Activated CD4-positive, CD25-positive, alpha-beta regulatory T cell treated with anti-CD3 and anti-CD28 coated beads, Interleukin-2, amount 50 U/mL, for 24 hours (primary cell): Measurements from ENCODE around the gene HSPB3.
"Not testable (repeated sequence)": the region's sequence is repeated elsewhere in the genome, so short reads cannot be mapped to it uniquely, and the experiment has no call there.

Source experiments
- ATAC-seq, 2 donors: fragments of 150-1000 bp; cut with Tn5 transposase; one replicate each; pipeline ENCODE4 v1.10.0; 2021; ENCODE audit warnings: mild to moderate bottlenecking in 1 of 2, moderate library complexity in 1 of 2

The HSPB3 gene, protein sequence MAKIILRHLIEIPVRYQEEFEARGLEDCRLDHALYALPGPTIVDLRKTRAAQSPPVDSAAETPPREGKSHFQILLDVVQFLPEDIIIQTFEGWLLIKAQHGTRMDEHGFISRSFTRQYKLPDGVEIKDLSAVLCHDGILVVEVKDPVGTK

DNA sequence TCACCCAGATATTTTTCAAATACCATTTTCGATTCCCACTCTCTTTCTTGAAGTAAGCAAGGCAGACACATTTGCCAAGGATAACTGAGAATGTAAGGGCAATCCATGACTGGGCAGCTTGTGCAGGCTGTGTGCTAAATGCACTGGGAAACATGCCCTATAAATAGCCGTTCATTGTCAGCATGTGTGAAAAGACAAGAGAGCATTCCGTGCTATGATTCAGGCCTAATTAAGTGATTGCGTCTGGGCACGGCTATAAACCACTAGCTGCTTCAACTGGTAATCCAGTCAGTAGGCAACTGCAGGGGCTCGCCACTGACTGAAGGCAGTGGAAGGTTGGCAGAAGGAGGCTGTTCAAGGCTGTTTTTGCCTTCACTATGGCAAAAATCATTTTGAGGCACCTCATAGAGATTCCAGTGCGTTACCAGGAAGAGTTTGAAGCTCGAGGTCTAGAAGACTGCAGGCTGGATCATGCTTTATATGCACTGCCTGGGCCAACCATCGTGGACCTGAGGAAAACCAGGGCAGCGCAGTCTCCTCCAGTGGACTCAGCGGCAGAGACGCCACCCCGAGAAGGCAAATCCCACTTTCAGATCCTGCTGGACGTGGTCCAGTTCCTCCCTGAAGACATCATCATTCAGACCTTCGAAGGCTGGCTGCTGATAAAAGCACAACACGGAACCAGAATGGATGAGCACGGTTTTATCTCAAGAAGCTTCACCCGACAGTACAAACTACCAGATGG, at the start of gene HSPB3:
HSPB3 (plus strand) TSS at position 287 of the 745 bp plus-strand sequence; CDS start at position 378, 91 bp downstream.
- ATAC-seq: no peak

DNA sequence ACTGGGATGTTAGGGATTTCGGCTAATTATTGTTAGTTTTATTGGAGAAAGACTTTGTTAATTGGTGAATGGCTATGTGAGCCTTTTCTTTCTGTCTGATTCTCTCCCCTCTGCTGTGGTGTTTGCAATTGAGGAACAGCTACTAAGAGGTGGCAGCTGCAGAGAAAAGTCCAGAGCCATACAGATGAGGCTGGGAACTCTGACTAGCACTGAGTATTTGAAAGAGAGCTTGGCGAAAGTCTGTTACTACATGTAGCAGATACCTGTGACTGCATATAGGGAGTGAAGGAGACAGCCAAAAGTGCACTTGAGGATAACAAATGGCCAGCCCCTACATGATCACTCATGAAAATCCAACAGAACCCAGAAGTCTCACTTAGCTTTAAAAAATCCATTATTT, 44.3 kb upstream of the HSPB3 start:
- no peak for ATAC-seq

DNA sequence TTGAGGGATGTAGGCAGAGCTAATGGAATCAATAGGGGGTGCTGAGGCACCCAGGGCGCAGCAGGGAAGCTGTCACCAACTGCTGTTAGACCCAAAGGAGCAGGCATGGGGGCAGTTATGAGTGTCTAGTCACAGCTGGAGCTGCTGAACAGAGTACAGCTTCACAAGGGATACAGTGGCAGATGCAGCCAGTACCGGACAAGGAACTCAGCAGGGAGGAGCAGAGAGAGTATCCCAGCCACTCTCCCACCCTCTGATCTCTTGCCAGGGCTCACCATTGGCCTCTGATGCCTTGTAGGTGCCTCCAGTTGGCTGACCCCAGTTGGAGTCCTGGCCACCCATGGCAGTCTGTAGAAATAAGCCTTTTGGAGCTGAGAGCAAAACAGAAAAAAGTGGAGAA, 42.6 kb upstream of the HSPB3 start:
- no peak for ATAC-seq

DNA sequence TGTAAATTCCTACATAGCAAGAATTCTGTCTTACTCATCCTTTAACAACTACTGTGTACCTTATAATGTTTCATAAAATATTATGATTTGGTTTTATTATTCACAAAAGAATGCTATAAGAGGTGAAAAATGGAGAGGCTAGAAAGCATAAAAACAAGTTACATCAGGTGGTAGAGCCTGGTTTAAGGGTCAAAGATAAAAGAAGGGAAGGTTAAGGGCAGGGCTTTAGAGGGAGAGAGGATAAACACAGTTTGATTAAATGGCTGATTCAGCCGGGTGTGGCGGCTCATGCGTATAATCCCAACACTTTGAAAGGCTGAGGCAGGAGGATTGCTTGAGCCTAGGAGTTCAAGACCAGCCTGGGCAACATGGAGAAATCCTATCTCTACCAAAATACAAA, 40.4 kb upstream of the HSPB3 start:
- no peak for ATAC-seq

DNA sequence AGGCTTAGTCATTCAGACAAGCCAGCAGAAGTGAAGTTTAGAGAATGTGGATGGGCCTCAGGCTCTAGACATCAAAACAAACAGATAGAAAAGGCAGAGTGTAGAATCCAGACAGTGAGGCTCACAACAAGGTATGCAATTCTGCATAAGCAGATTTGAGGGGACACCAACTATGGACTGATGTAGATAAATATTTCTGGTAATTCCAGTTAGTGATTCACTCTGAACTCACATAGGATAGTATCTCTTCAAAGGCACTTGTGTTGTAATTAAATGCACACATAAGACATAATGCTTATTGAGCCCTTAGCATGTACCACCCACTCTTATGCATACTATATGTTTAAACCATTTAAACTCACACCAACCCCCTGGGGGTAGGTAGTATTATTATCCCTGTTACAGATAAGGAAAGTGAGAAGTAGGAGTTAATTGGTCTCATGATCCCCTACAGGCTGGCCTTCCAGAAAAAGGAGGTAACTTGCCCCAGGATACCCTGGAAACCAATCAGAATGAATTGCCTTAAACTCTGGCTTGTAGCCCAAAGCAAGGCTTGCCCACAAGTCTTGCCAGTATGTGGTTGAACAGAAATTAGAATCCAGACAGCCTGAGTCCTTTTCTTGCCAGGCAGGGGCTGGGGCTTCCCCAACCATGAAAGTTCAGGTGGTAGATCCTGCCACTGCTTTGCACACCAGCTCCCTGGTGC, 39.5 kb upstream of the HSPB3 start:
- ATAC-seq: no peak

DNA sequence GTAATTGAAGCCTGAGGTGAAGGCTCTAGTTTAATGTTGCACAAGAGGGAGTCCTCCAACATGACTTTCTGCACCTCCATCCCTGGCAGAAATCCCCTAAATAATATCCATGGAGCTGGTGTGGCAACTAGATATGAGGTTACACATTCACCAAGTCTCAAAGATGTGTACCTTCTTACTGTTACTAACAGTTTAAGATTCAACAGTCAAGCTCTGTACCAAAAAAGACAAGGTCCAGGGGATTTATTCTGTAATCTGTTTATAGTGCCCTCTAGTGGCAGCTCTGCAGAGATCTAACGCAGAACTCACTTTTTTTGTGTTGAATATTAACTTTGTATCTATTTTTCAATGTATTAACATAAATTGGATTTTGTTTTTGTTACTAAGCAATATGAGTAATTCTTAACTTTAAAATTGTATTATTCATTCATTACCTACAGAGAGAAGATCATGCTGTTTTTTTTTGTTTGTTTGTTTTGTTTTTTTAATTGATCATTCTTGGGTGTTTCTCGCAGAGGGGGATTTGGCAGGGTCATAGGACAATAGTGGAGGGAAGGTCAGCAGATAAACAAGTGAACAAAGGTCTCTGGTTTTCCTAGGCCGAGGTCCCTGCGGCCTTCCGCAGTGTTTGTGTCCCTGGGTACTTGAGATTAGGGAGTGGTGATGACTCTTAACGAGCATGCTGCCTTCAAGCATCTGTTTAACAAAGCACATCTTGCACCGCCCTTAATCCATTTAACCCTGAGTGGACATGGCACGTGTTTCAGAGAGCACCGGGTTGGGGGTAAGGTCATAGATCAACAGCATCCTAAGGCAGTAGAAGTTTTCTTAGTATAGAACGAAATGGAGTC, 35.7 kb upstream of the HSPB3 start:
- ATAC-seq: not testable (repeated sequence)

DNA sequence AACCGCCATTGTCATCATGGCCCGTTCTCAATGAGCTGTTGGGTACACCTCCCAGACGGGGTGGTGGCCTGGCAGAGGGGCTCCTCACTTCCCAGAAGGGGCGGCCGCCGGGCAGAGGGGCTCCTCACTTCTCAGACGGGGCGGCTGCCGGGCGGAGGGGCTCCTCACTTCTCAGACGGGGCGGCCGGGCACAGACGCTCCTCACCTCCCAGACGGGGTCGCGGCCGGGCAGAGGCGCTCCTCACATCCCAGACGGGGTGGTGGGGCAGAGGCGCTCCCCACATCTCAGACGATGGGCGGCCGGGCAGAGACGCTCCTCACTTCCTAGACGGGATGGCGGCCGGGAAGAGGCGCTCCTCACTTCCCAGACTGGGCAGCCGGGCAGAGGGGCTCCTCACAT, 35.0 kb upstream of the HSPB3 start:
- not testable (repeated sequence) for ATAC-seq

DNA sequence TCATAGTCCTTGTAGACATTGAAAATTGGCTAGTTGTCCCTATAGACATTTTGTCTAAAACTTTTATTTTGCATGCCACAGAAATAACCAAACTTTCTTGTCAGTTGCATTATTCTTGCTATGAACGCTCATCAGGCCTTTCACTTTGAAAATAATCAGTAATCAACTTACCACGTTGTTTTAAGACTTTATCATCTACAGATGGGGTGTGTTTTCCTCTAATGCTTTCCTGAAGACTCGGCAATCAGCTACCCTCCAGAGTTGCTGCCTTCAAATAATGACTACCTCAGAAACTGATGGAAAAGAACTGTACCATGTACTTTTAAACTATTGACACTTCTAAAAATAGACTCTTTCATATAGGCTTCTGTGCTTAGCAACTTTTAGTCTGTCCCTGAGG, 33.5 kb upstream of the HSPB3 start:
- ATAC-seq: no peak

DNA sequence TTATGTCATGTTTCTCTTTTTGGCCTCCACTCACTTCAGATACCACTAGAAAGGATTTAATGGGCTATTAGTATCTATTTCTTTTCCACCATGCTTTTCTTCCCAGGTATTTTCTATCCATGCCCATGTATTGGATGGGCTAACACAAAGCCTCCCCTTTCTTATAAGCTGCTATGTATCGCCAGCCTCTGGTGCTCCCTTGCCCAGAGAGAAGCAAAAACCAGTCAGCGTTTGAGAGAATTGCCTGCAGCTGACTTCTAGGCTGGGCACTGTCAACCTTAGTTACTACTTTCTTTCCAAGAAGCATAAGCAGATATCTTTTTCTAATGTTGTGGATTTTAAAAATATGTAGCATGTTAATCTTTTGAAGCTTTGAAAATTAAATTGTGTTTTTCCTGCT, 30.2 kb upstream of the HSPB3 start:
- ATAC-seq: no peak

DNA sequence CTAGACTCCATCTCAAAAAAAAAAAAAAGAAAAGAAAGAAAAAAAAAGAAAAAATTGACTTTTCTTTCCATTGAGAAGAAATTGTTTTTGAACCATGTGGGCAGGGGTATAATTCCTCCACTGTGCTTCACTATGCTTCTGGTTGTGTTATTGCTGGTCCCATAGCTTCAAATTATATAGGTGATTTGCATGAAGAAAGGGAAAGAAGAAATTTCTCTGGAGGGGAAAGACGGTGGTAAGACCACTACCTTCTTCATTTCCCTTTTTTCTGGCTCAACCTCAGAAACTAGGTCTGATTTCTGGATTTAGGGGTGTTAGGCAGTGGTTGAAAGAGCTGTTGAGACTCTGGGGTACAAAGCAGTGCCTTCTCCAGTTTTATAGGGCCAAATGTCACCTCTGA, 29.3 kb upstream of the HSPB3 start:
- no peak for ATAC-seq

DNA sequence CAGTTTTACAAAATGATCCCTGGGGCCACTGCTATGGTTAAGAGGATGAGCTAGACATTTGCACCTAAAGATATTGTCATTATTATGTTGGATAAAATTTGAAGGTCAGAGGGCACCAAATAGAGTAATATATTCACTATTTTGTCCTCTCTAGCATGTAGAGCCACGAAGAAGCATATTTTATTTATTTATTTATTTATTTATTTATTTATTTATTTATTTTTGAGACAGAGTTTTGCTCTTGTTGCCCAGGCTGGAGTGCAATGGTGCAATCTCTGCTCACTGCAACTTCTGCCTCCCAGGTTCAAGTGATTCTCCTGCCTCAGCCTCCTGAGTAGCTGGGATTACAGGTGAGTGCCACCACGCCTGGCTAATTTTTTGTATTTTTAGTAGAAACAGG, 20.8 kb upstream of the HSPB3 start:
- ATAC-seq: not testable (repeated sequence)

DNA sequence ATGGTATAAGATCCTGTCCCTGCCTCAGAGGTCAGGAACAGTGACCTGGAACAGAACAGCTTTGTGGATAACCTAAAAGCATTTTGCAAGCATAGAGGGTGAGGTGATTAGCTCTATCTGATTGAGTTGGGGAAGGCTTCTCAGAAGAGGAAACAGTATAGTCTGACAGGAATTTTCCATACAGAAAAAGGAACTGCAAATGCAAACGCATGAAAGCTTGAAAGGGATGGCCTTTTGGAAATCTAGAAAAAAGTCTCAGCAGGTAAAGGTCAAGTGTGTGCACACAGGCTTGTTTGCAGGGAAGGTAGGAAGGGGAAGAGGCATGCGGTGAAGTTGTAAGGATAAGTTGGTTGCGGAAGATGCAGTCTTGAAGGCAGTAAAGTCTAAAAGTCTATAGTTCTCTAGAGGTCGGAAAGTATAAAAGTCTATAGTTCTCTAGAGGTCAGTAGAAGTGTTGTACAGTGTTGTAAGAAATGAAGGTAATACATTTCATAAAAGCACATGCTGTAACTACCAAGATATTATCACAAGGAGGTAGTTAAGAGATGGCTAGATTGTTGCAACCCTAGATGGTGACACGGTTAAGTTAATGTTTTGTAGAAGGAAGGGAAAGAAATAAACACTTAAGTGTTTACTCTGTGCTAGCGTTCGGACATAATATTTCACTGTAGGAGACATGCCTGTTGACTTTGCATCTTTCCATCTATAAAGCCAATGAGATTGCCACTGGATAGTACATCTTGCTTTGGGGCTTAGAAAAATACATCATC, 16.7 kb upstream of the HSPB3 start:
- no peak for ATAC-seq

DNA sequence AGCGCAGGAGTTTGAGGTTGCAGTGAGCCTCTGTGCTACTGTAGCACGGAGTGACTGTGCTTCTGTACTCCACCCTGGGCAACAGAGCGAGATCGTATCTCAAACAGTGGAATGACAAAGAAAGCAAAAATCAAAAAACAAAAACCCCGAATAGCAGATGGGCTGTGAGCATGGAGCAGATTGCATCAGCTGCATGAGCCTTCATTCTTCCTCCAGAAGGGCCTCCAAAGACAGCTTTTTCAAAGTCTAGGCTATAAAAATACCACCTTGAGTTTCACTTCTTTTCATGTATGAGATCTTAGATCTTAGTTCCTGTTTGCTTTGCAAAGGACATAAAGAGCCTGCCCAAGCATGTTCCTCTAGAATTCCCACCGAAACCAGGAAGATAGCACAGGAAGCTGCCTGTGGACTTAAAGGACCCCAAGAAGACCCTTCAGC, 15.0 kb upstream of the HSPB3 start:
- ATAC-seq: peak; percentile 25 to 33

DNA sequence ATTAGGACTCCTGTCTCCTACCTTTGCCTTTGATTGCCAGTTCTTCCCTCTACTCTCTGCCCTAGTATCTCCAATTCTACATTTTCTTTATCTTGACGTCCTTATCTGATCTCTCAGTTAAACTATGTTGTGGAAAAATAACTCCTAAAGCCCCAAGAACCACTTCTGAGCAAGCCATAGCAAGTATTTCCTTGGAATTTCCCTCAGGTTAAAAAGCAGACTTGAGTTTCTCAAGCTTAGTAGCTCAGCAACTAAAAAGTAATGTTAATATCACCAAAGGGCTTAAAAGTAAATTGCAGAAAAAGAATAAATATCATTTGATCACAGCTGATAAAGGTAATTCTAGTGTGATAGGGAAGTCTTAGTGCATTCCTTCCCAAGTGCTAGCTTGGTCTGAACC, 13.2 kb upstream of the HSPB3 start:
- no peak for ATAC-seq

DNA sequence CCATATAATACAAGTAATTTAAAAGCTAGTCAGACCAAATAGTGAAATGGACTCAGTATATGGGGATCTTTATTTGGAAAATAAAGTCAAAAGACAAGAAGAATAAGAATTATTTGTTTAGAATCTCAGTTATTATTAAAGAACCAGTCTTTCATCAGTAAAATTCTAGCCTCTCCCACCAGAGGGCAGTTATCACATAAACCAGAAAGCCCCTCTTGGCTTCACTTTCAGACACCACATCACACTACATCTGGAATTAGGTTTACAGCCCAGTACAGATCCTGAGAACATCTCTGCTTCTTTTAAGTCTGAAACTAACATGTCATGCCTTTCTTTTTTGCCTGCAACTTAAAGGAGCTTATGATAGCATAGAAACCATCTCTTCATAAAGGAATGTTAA, 12.2 kb upstream of the HSPB3 start:
- ATAC-seq: no peak

DNA sequence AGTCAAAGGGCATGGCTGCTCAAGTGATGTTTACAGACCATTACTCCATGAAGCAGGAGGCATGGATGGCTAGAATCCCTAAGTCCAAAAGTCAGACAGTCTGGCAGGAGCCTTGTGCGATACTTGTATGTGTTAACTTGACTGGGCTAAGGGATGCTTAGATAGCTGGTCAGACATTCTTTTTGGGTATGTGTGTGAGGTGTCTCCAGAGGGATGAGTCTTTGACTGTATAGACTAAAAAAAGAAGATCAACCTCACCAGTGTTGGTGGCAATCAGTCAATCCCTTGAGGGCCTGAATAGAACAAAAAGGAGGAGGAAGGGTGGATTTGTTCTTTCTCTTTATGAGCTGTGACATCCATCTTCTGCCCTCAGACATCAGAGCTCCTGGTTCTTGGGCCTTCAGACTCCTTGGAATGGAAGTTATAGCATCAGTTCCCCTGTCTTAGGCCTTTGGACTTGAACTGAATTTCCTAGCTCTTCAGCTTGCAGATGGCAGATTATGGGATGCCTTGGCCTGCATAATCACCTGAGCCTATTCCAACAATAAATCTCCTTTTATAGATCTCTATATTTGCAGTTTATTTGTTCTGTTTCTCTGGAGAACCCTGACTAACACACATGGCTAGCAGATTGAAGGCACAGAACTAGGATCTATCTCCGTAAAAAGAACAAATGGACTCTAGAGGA, 9.7 kb upstream of the HSPB3 start:
- ATAC-seq: no peak

DNA sequence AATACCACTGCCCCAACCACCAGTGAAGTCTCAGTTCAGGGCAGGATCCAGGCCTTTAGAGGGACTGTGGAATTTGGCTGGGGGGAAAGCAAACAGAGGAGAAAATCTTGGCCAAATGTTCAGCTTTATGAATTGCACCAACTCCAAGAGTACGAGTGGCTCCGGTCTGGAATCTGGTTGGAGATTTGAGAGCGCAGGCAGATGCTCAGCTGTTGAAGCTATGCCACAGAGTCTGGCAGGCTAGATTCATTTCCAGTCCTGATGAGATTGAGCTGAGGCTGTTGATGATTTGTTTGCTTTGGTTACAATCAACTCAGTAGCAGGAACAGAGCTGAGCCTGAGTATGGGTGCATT, 9.1 kb upstream of the HSPB3 start:
- ATAC-seq: no peak

DNA sequence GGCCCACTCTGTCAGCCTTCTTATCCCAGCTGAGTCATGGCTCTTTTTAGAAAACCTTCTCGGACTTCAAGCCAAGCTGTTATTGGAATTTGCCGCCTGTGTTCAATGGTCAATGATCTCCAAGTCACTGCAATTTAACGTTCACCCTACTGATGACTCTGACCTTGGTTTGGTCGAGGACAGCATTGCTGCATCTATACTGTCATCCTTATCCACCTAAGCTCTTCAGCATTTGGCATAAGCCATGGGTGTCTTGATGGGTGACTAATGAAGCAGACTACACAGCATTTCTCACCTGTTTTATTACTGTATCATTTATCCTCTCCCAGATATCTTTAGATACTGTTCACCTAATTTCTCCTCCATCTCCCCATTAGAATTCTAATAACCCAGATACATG, 5.6 kb upstream of the HSPB3 start:
- ATAC-seq: no peak

DNA sequence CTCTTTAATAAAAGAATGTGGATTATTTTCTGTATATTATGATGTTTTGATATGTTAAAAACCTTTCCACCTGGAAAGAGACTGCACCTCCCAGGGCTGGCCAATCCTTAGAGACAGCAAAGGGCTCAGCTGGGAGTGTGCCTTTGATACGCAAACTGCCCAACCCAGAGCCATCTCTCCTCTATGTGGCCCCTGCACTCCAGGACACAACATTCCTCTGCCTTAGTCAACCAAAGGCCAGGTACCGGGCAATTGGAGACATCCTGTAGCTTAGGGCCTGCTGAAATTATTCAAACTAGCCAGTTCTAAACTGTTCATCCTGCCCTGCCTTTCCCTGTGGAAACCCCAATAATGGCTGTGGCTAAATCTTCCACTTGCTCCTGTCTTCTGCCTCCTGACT, 5.0 kb upstream of the HSPB3 start:
- ATAC-seq: no peak

DNA sequence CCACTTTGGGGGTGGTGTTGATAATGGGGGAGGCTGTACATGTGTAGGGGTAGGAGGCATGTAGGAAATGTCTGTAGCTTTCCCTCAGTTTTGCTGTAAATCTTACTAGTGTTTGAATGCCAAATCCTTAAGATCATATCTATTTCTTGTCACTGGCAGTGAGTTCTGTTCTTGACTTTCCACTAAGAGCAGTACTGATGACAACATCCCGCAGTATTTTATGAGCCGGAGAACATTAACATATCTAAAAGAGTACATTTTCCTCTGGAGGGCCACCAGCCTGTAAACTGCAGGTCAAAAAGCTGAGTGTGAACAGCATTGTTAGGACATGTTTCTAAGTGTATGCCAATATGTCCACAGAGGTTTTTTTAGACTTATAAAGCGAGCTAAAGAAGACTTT, 2.5 kb upstream of the HSPB3 start:
- no peak for ATAC-seq

DNA sequence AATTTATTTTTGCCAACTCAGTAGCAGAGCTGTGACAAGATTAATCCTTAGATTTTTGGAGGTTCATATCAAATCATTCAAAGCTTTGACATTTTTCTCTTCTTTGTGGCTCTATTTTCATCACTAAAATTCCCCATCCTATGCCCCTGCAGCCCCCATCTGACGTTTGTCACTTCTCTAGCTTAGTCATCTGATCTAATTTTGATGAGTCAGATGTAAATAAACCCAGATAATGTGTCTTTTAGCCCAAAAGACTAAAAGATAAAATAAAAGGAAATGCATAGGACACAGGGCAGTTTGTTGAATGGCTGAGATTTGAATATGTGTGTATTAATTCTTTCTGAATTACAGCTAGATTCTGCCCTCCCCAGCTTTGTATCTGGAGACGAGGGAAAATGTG, 897 bp upstream of the HSPB3 start:
- no peak for ATAC-seq
